ENCODE measurements around the gene ART5. TPM values are rescaled to one million over a fixed set of nuclear protein-coding genes. Genes with fewer than 3 reads are reported as not detected.

Gene ART5
- total and polyA plus RNA-seq, 7 donors = 0.65 to 4.4 (median 2.4) TPM

DNA sequence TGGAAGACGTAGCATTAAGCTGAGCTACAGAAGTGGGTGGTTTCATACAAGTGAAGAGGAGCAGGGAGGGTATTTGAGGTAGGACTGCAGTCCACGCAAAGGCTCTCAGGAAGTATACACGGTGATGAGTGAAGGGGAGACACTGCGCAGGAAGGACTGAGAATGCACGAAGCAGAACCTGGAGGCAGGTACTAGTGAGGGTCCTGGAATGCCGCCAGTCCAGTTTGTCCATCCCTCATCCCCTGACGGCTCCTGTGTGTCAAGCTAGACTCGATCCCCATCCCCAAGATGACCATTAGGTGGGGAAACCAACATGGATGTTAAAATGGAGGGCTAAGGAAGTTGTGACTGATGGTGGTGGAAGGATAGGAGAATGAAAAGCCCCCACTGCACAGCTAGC is 23.8 kb downstream of the ART5 start:
- H3K27me3 ChIP-seq (ENCODE audit: insufficient read depth in 3 of 3, low read length in 2 of 3) = no peaks in the 10 kb centered on the region
- 83 to 88% (median 86%) methylated on average over 8 of the region's 8 CpGs for WGBS, 3 donors
- no peak overlapping the region for H3K27ac ChIP-seq
- DNase-seq (no peak), ATAC-seq (no peak)
- H3K4me1 ChIP-seq = peaks cover 18% of the 10 kb centered on the region
- H3K9me3 ChIP-seq = no peaks in the 10 kb centered on the region
- no peak overlapping the region for H3K4me3 ChIP-seq
- no peaks in the 10 kb centered on the region for H3K36me3 ChIP-seq (ENCODE audit: insufficient read depth in 1 of 2, low read depth in 1 of 2)
- intact Hi-C loops (cut with DNase I) = no loop called here
- TF ChIP-seq, protein P1, sequence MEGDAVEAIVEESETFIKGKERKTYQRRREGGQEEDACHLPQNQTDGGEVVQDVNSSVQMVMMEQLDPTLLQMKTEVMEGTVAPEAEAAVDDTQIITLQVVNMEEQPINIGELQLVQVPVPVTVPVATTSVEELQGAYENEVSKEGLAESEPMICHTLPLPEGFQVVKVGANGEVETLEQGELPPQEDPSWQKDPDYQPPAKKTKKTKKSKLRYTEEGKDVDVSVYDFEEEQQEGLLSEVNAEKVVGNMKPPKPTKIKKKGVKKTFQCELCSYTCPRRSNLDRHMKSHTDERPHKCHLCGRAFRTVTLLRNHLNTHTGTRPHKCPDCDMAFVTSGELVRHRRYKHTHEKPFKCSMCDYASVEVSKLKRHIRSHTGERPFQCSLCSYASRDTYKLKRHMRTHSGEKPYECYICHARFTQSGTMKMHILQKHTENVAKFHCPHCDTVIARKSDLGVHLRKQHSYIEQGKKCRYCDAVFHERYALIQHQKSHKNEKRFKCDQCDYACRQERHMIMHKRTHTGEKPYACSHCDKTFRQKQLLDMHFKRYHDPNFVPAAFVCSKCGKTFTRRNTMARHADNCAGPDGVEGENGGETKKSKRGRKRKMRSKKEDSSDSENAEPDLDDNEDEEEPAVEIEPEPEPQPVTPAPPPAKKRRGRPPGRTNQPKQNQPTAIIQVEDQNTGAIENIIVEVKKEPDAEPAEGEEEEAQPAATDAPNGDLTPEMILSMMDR (IDR thresholded peaks at IDR 0.05) = no peak

DNA sequence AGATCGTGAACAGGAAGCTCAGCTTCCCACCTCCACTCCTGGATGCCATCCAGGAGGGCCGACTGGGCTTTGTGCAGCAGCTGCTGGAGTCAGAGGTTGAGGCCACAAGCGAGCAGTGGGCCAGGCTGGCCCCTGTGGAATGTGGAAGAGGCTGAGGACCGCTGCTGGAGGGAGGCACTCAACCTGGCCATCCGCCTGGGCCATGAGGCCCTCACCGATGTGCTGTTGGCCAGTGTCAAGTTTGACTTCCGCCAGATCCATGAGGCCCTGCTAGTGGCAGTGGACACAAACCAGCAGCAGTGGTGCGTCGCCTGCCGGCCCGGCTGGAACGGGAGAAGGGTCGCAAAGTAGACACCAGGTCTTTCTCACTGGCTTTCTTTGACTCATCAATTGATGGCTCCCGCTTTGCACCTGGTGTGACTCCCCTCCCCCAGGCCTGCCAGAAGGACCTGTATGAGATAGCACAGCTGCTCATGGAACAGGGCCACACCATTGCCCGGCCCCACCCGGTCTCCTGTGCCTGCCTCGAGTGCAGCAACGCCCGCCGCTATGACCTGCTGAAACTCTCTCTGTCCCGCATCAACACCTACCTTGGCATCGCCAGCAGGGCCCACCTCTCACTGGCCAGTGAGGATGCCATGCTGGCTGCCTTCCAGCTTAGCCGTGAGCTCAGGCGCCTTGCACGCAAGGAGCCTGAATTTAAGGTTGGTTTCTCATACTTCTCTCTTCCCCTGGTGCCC is 24.9 kb downstream of the ART5 start:
- WGBS, 3 donors = 69 to 74% (median 70%) methylated on average over 25 of the region's 25 CpGs
- no peak for DNase-seq
- Histone ChIP-seq H3K9me3 (peaks cover 4% of the 10 kb centered on the region), H3K27ac (no peak overlapping the region), H3K27me3 (ENCODE audit: insufficient read depth in 3 of 3, low read length in 2 of 3) (no peaks in the 10 kb centered on the region), H3K4me3 (no peak overlapping the region), H3K36me3 (ENCODE audit: insufficient read depth in 1 of 2, low read depth in 1 of 2) (no peaks in the 10 kb centered on the region), H3K4me1 (peaks cover 18% of the 10 kb centered on the region)
- ATAC-seq = no peak
- intact Hi-C loops (cut with DNase I) = no loop called here
- TF ChIP-seq, protein P1 (IDR thresholded peaks at IDR 0.05) = no peak

DNA sequence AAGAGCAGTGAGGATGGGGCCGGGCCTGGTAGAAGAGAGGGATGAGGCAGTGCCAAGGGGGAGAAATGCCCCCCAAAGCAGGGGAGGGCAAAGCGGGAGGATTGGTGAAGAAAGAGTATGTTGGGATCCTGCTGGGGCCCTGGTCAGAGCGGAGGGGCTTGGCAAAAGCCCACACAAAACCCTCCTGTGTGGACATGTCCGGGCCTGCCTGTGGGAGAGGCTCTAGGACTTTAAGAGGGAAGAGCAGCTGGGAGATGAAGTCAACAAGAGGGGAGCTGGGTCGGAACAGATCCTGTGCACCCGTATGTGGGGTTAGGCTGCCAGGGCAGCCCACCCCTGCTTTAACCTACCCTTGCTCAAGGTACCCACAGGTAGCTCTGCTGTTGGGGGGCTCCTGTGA is 25.8 kb downstream of the ART5 start:
- intact Hi-C loops (cut with DNase I) = loop anchor here in 1 of 2 donors (2.0 kb wide), 1 partner anchor 27 kb away; no protein-coding TSS in a partner anchor
- peaks cover 18% of the 10 kb centered on the region for H3K4me1 ChIP-seq
- TF ChIP-seq, protein P1 (IDR thresholded peaks at IDR 0.05) = no peak
- H3K36me3 ChIP-seq (ENCODE audit: insufficient read depth in 1 of 2, low read depth in 1 of 2) = no peaks in the 10 kb centered on the region
- no peaks in the 10 kb centered on the region for H3K27me3 ChIP-seq (ENCODE audit: insufficient read depth in 3 of 3, low read length in 2 of 3)
- H3K27ac ChIP-seq = no peak overlapping the region
- DNase-seq (no peak), ATAC-seq (no peak)
- no peak overlapping the region for H3K4me3 ChIP-seq
- WGBS, 3 donors = 81 to 86% (median 86%) methylated on average over 6 of the region's 6 CpGs
- peaks cover 4% of the 10 kb centered on the region for H3K9me3 ChIP-seq

DNA sequence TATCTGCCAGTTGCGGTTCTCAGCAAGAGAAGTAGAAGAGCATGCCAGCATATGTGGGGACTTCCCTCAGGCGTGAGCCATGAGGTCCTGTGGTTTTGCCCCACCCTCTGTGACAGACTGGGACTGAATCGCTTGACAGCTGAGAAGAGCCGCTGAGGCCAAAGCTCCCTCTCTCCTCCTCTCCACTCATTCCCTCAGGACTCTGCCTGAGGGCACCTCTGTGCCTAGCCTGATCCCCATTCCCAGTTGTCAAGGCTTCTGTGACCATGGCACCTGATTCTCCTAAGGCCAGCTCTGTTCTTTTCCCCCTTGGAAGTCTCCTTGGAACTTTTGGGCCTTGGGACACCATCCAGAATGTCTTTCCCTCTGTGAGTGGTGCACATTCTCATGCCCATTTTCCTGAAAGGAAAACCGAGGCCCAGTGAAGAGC is 27.0 kb downstream of the ART5 start:
- peak; percentile 92 to 95 (median 93) for ATAC-seq
- Histone ChIP-seq H3K4me3 (peak overlapping the region; percentile 56), H3K27me3 (ENCODE audit: insufficient read depth in 3 of 3, low read length in 2 of 3) (no peaks in the 10 kb centered on the region), H3K4me1 (peaks cover 18% of the 10 kb centered on the region), H3K9me3 (peaks cover 4% of the 10 kb centered on the region), H3K27ac (peak overlapping the region; percentile 94), H3K36me3 (ENCODE audit: insufficient read depth in 1 of 2, low read depth in 1 of 2) (no peaks in the 10 kb centered on the region)
- TF ChIP-seq, protein P1 (IDR thresholded peaks at IDR 0.05) = no peak
- peak; percentile 47 to 83 for DNase-seq
- intact Hi-C loops (cut with DNase I) = loop anchor here in 1 of 2 donors (2.0 kb wide), 1 partner anchor 28 kb away; no protein-coding TSS in a partner anchor
- 29 to 61% (median 38%) methylated on average over 5 of the region's 5 CpGs for WGBS, 3 donors

Measured in psoas muscle (tissue), 8 donors.